NCI-H2107 treated with DMSO at 0.1 percent for 48 hours (cell line): Measurements from ENCODE around the gene GRAP.
"Not testable (repeated sequence)": the region's sequence is repeated elsewhere in the genome, so short reads cannot be mapped to it uniquely, and the experiment has no call there.

ENCODE experiments used
- DNase-seq: peaks from one replicate; lab custom pipeline; 2025; ENCODE audit not compliant: unreplicated experiment; lab: John Stamatoyannopoulos, UW

Gene GRAP

DNA sequence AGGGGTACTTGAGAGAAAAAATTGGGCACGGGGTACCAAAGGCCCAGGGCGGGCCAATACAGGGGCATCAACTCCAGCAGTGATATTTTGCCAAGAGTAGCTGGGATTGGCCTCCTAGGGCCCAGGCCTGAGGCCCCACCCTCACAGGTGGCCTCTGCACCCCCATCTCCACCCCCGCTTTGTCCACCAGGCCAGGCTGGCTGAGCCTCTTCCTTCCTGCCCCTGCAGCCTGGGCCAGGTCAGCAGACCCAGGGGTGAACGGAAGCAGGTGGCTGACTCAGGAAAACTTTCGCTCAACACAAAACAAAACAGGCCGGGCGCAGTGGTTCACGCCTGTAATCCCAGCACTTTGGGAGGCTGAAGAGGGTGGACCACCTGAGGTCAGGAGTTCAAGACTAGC is 3.7 kb downstream of the GRAP start:
- DNase-seq, result not testable (repeated sequence)

GRCh38 chr17:19042369-19042768 is 4.4 kb downstream of the GRAP start:
- not testable (repeated sequence) for DNase-seq

DNA sequence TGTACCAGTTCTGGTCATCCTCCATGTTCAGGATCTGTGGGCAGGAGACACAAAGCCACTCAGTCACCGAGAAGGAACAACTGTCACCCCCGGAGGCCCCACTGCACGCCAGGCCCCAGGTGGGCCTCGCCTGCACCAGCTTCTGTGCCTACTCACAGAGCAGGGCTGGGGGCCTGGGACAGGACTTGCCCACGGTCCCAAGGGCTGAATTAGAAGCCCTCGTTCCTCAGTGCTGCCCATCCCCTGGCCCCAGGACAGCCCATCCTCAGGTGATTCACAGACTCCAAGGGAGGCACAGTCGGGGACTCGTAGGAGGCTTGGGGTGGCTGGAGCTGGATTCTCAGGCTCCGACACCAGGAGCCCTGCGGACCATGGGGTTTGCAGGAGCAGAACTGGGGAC is 4.9 kb downstream of the GRAP start:
- not testable (repeated sequence) for DNase-seq

DNA sequence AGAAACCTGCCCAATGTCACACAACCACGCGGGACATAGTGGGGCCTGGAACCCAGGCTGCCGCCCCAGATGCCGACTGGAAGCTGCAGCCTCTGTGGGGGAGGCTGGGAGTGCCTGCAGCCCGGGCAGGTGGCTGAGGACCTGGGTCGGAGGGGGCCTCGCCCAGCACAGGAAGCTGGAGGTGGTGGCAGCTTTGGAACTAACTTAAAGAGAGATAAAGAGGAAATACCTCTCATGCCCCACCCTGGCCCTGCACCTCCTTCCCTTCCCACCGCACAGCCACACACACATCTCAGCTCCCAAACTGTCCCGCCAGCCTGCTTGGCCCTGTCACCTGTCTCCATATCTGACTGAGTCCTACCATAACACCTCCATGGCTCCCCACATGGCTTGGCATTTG is 6.4 kb downstream of the GRAP start:
- DNase-seq, result not testable (repeated sequence)

DNA sequence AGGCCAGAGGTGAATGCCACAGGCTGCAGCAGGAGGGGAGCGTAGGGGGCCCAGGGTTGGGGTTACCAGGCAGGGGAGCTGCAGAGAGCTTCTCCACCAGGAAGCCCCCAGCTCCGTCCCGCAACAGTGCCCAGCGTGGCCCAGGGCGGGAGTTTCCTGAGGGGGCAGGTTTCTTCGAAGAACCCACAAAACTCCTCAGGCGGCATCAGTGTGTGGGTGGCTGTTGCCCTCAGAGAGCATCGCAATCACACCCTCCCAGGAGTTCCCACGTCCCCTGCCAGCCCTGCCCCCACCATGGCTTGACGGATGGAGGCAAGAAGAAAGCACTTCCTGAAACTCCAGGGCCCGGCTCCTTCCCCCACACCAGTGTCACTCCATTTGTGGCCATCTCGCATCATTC is 8.0 kb downstream of the GRAP start:
- not testable (repeated sequence) for DNase-seq

GRCh38 chr17:19038007-19038406 is 8.8 kb downstream of the GRAP start:
- DNase-seq, result not testable (repeated sequence)

DNA sequence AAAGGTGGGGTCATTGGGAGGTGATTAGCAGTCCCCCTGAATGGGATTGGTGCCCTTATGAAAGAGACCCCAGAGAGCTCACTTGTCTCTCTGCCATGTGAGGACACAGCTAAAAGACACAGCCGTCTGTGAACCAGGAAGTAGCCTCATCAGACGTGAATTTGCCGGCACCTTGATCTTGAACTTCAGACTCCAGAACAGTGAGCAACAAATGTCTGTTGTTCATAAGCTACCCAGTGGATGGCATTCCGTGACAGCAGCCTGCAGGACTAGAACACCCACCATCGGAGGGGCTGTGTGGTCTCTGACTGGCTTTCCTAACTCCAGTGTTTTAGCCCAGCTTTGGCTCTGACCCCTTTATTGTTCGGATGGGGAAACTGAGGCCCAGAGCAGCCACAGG is 9.2 kb downstream of the GRAP start:
- DNase-seq, result not testable (repeated sequence)

- not testable (repeated sequence) for DNase-seq
Measured at GRCh38 chr17:19036186-19036585, 10.6 kb downstream of the GRAP start.

- not testable (repeated sequence) for DNase-seq
Measured at GRCh38 chr17:19032377-19032988, 14.3 kb downstream of the GRAP start.

GRCh38 chr17:19031729-19032128 is 15.0 kb downstream of the GRAP start:
- DNase-seq, result not testable (repeated sequence)

- DNase-seq, result not testable (repeated sequence)
Measured at GRCh38 chr17:19030771-19031449, 15.8 kb downstream of the GRAP start.

- not testable (repeated sequence) for DNase-seq
Measured at GRCh38 chr17:19029740-19030139, 17.0 kb downstream of the GRAP start.

DNA sequence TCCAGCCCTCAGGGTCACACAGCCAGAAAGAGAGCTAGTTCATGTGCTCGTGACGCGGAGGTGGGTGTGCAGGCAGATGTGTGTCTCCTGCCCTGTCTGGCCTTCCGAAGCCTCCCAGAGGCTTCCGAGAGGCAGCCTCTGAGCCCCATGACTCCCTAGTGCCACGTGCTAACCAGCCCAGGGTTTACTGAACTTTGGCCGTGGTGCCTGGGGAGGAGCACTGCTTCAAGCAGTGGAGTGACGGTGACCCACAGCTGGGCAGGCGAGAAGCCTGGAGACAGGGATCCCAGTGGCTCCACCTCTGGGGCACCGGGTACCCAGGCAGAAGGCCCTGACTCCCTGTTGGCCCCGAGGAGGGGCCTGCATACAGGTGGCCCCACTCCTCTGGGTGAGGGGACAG is 18.1 kb downstream of the GRAP start:
- not testable (repeated sequence) for DNase-seq

GRCh38 chr17:19024101-19025078 is 22.4 kb downstream of the GRAP start:
- no peak for DNase-seq

DNA sequence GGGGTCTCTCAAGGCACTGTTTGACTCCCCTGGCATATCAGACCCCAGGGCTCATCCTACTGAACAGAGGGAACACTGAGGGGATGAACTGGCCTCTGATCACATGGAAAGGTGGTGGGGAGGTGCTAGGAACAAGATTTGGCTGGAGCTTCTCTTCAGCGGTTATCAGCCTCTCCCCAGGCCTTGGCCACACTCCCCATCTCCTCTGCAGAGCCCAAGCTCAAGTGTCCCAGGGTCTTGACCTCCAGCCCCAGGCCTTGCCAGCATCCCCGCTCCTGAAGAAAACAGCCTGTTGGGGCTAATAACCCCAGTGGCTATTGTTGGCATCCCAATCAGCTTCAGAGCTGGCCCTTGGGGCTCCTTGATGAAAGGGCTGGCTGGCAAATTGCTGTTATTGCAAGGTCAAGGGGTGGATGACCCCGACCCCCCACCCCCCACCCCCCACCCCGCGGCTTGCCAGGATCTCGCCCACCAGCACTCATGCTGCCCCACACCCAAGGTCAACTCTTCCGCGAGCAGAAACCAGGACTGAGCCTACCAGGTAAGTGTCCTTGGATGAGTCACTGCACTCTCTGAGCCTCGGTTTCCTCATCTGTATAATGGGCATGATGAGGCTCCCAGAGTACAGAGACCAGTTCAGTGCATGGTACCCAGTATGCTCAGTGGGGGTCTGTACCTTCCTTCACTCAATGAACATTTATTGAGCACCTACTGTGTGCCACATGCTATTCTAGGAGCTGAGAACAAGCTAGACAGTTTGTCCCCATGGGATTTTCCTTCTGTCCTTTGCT is 23.4 kb downstream of the GRAP start:
- DNase-seq, result no peak

DNA sequence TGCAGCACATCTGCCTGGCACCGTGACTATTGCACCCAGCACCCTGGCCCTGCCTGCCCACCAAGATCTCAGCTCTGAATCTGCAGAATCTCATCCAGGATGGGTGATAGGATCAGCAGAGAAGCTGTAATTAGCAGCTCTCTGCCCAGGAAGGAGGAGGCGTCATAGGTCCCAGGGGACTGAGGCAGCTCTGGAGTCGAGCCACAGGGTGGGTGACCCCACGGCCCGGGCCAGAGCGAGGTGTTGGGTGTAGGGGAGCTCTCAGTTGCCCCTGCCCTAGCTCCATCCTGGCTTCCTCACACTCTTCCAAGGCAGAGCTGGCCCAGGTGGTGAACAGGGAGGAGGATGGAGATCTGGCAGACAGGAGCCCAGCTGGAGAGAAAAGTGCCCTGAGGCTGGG is 24.0 kb downstream of the GRAP start:
- no peak for DNase-seq

GRCh38 chr17:19022128-19022527 is 24.6 kb downstream of the GRAP start:
- DNase-seq, result no peak

GRCh38 chr17:19021622-19022083 is 25.1 kb downstream of the GRAP start:
- no peak for DNase-seq

DNA sequence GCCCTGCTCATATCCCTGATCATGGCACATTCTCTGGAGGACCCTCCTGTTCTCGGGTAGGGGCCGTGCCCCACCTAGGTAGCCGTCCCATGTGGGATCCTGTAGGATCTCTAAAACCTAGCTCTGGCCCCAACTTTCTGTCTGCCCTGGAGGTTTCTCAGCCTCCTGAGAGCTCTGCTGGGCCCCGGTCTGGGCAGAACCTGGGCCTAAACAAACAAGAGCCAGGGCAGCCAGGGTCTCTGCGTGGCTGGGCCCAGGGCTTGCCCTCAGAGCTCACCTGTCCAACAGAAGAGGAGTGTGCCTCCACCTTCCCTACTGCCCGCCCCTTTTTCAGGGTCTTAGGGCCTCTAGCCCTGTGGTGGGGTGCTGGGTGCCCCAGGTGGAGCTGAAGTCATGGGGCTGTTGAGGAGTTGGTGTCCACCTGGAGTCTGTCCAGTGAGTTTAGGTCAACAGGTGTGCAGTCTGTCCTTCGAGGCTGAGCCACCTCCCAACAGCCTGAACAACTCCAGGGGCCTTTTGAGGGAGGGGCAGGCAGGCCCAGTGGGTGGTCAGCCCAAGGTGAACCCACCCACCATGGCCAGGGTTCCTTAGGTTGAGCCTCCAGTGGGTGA is 25.6 kb downstream of the GRAP start:
- not testable (repeated sequence) for DNase-seq

GRCh38 chr17:19020016-19020415 is 26.7 kb downstream of the GRAP start:
- DNase-seq, result no peak
